ENCODE measurements around the gene XRCC5.

GRCh38 chr2:216070195-216070594, 39.0 kb upstream of the XRCC5 start:
- no peak for TF ChIP-seq CTCF (optimal IDR thresholded peaks at IDR 0.05 in 1 of 3, IDR thresholded peaks at IDR 0.05 in 1 of 3, conservative IDR thresholded peaks at IDR 0.05 in 1 of 3; ENCODE audit: extremely low read depth in 1 of 3, insufficient read depth in 2 of 3, low read length in 3 of 3)
- no peak for TF ChIP-seq EZH2 (IDR thresholded peaks at IDR 0.05; ENCODE audit: low read length)
